Sigmoid colon (tissue), 4 donors: ENCODE results near the gene IFNLR1.

ENCODE experiments used
- CTCF ChIP-seq, 4 experiments: fragments of 450-650 bp in 3 of 4; fragments of 200-600 bp in 1 of 4; IDR thresholded peaks; one replicate each; pipeline ENCODE4 v1.5.1; 2016 to 2019; ENCODE audit warnings: antibody characterized with exemption in 4 of 4, mild to moderate bottlenecking in 3 of 4, moderate library complexity in 2 of 4
- EP300 ChIP-seq, 4 donors: sonication (generic); formaldehyde crosslinking; IDR thresholded peaks; one replicate each; pipeline ENCODE4 v1.6.1; 2017; ENCODE audit warnings: antibody characterized with exemption in 4 of 4
- POLR2A ChIP-seq, 2 donors: fragments of 450-650 bp; IDR thresholded peaks; one replicate each; pipeline ENCODE4 v1.6.1; 2016; ENCODE audit warnings: antibody characterized with exemption in 2 of 2, mild to moderate bottlenecking in 2 of 2, moderate library complexity in 2 of 2

DNA sequence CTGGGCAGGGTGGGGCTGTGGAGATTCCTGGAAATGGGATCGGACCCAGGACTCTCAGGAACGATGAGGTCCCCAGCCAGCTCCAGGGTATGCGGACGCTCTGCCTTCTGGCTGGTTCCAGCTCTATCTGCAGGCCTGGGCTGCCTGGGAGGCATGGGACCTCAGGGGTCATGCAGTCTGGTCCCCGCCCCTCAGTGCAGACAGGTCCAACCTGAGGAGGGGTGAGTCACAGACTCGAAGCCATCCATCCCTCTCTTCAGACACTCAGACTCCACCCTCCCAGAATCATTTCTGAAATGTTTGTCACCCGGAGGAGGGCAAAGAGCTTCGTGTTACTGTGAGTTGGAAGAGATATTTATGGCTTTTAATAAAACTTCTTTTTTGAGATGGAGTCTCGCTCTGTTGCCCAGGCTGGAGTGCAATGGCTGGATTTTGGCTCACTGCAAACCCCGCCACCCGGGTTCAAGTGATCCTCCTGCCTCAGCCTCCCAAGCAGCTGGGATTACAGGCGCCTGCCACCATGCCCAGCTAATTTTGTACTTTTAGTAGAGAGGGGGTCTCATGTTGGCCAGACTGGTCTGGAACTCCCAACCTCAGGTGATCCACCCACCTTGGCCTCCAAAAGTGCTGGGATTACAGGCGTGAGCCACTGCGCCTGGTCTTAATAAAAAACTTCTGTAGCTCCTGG, 69.2 kb downstream of the IFNLR1 start:
- no peak for TF ChIP-seq CTCF (IDR thresholded peaks at IDR 0.05)
- no peak for TF ChIP-seq POLR2A (IDR thresholded peaks at IDR 0.05)
- TF ChIP-seq EP300 (IDR thresholded peaks at IDR 0.05): no peak
